Measurements from ENCODE around the gene PCDH12. TPM values are rescaled to one million over a fixed set of nuclear protein-coding genes. Genes with fewer than 3 reads are reported as not detected.

The PCDH12 gene
- total RNA-seq, 1 experiment from 2014 or later: 0.02 TPM

GRCh38 chr5:141916522-141916921 is 41.5 kb downstream of the PCDH12 start:
- Histone ChIP-seq H3K79me2 (ENCODE audit: insufficient read depth, low read length) (no peaks in the 10 kb centered on the region), H3K27me3 (ENCODE audit: insufficient read depth, low read length) (no peaks in the 10 kb centered on the region), H3K4me1 (ENCODE audit: control insufficient read depth in 1 of 2, insufficient read depth in 2 of 2, low read length in 2 of 2) (peaks cover 0 to 17% of the 10 kb centered on the region in 2 experiments; a peak in 3 of 4 replicates), H3K4me2 (ENCODE audit: low read length) (no peak overlapping the region), H2AFZ (ENCODE audit: low read depth, low read length, poor library complexity, severe bottlenecking) (no peak overlapping the region), H3K9me2 (ENCODE audit: insufficient read depth) (no peaks in the 10 kb centered on the region), H3K27ac (ENCODE audit: low read depth, low read length) (no peak overlapping the region), H4K20me1 (ENCODE audit: insufficient read depth) (no peaks in the 10 kb centered on the region), H3K9ac (ENCODE audit: low read length) (no peak overlapping the region), H3K9me3 (ENCODE audit: control insufficient read depth in 1 of 2, insufficient read depth in 1 of 2, low read depth in 1 of 2, low read length in 2 of 2) (no peaks in the 10 kb centered on the region), H3K36me3 (ENCODE audit: control insufficient read depth in 1 of 2, insufficient read depth in 2 of 2, low read length in 2 of 2) (no peaks in the 10 kb centered on the region), H3K4me3 (replicated peaks in 1 of 2; ENCODE audit: low read depth in 1 of 2, low read length in 2 of 2) (no peak overlapping the region)
- DNase-seq (ENCODE audit: low read depth, low spot score) (no peak), ATAC-seq (no peak)
- intact Hi-C loops (cut with micrococcal nuclease): no loop called here
- TF ChIP-seq CEBPB (IDR thresholded peaks at IDR 0.05; ENCODE audit: low read depth) (no peak), FOSL1 (IDR thresholded peaks at IDR 0.05; ENCODE audit: low read depth) (no peak), YY1 (IDR thresholded peaks at IDR 0.05; ENCODE audit: extremely low read depth, insufficient replicate concordance, low read depth, low read length) (no peak), SIN3A (IDR thresholded peaks at IDR 0.05; ENCODE audit: low read depth) (no peak), EZH2phosphoT487 (IDR thresholded peaks at IDR 0.05; ENCODE audit: borderline replicate concordance) (no peak), RAD21 (IDR thresholded peaks at IDR 0.05; ENCODE audit: low read depth) (no peak), EGR1 (IDR thresholded peaks at IDR 0.05; ENCODE audit: low read depth) (no peak), ZFX (IDR thresholded peaks at IDR 0.05) (no peak), SRF (IDR thresholded peaks at IDR 0.05; ENCODE audit: low read depth) (no peak), EZH2 (IDR thresholded peaks at IDR 0.05) (no peak), JUND (IDR thresholded peaks at IDR 0.05) (no peak)
- CTCF ChIA-PET: interaction anchor here (0.9 to 1.4 kb wide), 3 partner anchors 36 to 96 kb away, joined by 3 to 4 read pairs (median 3); partner anchors contain the start of gene RNF14
- BruUV-seq (replicated peaks): no TSS peak
- POLR2A ChIA-PET: no interaction called here
- RAD21 ChIA-PET (ENCODE audit: low non-redundant PET in 1 of 2, low total read pairs in 2 of 2, uncharacterized antibody in 2 of 2, unreplicated experiment in 2 of 2): no interaction called here

GRCh38 chr5:141915881-141916336 is 42.1 kb downstream of the PCDH12 start:
- no TSS peak for BruUV-seq (replicated peaks)
- no peak for TF ChIP-seq POLR2AphosphoS5 (IDR thresholded peaks at IDR 0.05; ENCODE audit: low read depth, low read length)
- TF ChIP-seq CTCF (IDR thresholded peaks at IDR 0.05 in 2 of 3, conservative IDR thresholded peaks at IDR 0.05 in 1 of 3; ENCODE audit: borderline replicate concordance in 1 of 3, insufficient read depth in 1 of 3, low read depth in 2 of 3, low read length in 2 of 3): 0 out of 6 replicates have a peak, but pooled peaks of 2 of the 3 experiments have one; percentile 8 to 11
- TF ChIP-seq RAD21 (IDR thresholded peaks at IDR 0.05; ENCODE audit: low read depth): no peak
- ChIA-PET CTCF (interaction anchor here (0.9 to 1.4 kb wide), 4 partner anchors 26 to 96 kb away, joined by 3 to 4 read pairs (median 3); partner anchors contain the start of gene RNF14), RAD21 (ENCODE audit: low non-redundant PET in 1 of 2, low total read pairs in 2 of 2, uncharacterized antibody in 2 of 2, unreplicated experiment in 2 of 2) (no interaction called here), POLR2A (interaction anchor here (0.8 kb wide), 1 partner anchor 8 kb away, joined by 4 read pairs; the partner anchor contains the start of gene DELE1)
- Histone ChIP-seq H3K9me2 (ENCODE audit: insufficient read depth) (no peaks in the 10 kb centered on the region), H3K27me3 (ENCODE audit: insufficient read depth, low read length) (no peaks in the 10 kb centered on the region), H3K4me2 (ENCODE audit: low read length) (no peak overlapping the region), H3K27ac (ENCODE audit: low read depth, low read length) (no peak overlapping the region), H3K79me2 (ENCODE audit: insufficient read depth, low read length) (no peaks in the 10 kb centered on the region), H4K20me1 (ENCODE audit: insufficient read depth) (no peaks in the 10 kb centered on the region), H3K36me3 (ENCODE audit: control insufficient read depth in 1 of 2, insufficient read depth in 2 of 2, low read length in 2 of 2) (no peaks in the 10 kb centered on the region), H3K4me1 (ENCODE audit: control insufficient read depth in 1 of 2, insufficient read depth in 2 of 2, low read length in 2 of 2) (peaks cover 0 to 17% of the 10 kb centered on the region in 2 experiments; a peak in 3 of 4 replicates), H3K4me3 (replicated peaks in 1 of 2; ENCODE audit: low read depth in 1 of 2, low read length in 2 of 2) (no peak overlapping the region), H3K9me3 (ENCODE audit: control insufficient read depth in 1 of 2, insufficient read depth in 1 of 2, low read depth in 1 of 2, low read length in 2 of 2) (no peaks in the 10 kb centered on the region), H2AFZ (ENCODE audit: low read depth, low read length, poor library complexity, severe bottlenecking) (no peak overlapping the region), H3K9ac (ENCODE audit: low read length) (no peak overlapping the region)
- peak; percentile 74 for ATAC-seq
- intact Hi-C loops (cut with micrococcal nuclease): no loop called here
- DNase-seq (ENCODE audit: low read depth, low spot score): peak; percentile 8

All from HCT116 (cell line).